HFFc6 (cell line): ENCODE data around the gene HOXD9. TPM values are rescaled to one million over a fixed set of nuclear protein-coding genes. Genes with fewer than 3 reads are reported as not detected.

Source experiments
- DNase-seq: peaks from one replicate; pipeline ENCODE4 v3.0.0-alpha.2; 2018
- H3K27ac Mint-ChIP-seq: 2 replicates; pipeline ENCODE4 v1.8.0; 2020; ENCODE audit warnings: mild to moderate bottlenecking, mixed read lengths
- H3K27me3 Mint-ChIP-seq: 2 replicates; pipeline ENCODE4 v1.8.0; 2021; ENCODE audit warnings: mild to moderate bottlenecking, moderate library complexity, mixed read lengths; ENCODE audit not compliant: insufficient read depth
- H3K36me3 Mint-ChIP-seq: 2 replicates; pipeline ENCODE4 v1.8.0; 2021; ENCODE audit warnings: low read depth, mixed read lengths
- H3K4me1 Mint-ChIP-seq: 2 replicates; pipeline ENCODE4 v1.8.0; 2020; ENCODE audit warnings: low read depth, mixed read lengths
- H3K4me3 Mint-ChIP-seq: 2 replicates; pipeline ENCODE4 v1.8.0; 2020; ENCODE audit warnings: mild to moderate bottlenecking, moderate library complexity, mixed read lengths
- H3K9me3 Mint-ChIP-seq: 2 replicates; pipeline ENCODE4 v1.8.0; 2020; ENCODE audit warnings: mild to moderate bottlenecking, mixed read lengths
- CTCF ChIP-seq: fragments of 200-600 bp; sonication (generic); IDR thresholded peaks from 2 replicates; pipeline ENCODE4 v1.5.0; 2021; ENCODE audit warnings: antibody characterized with exemption, mild to moderate bottlenecking
- total RNA-seq, 6 experiments: library from RNA; stranded (reverse); fragmentation: NEBNext Ultra II Directional; extraction: Animal tissue kit (Norgen Biotek cat#: 25700); gene quantifications; 2 replicates in 1 of 6; 3 replicates in 5 of 6; pipeline ENCODE4 v1.2.3, GENCODE V29; 2021

Gene HOXD9
- total RNA-seq, 6 experiments from 2014 or later = 2.1 to 2.7 (median 2.4) TPM

- H3K4me1 Mint-ChIP-seq = peaks cover 22% of the 10 kb centered on the region
- no peak for DNase-seq
- peaks cover 8% of the 10 kb centered on the region for H3K9me3 Mint-ChIP-seq
- H3K4me3 Mint-ChIP-seq = no peak overlapping the region
- peaks cover 76% of the 10 kb centered on the region for H3K27me3 Mint-ChIP-seq
- H3K36me3 Mint-ChIP-seq = peaks cover 8% of the 10 kb centered on the region; the same call in 1 of the 2 replicates
- TF ChIP-seq CTCF = no peak
- no peak overlapping the region for H3K27ac Mint-ChIP-seq
Measured at GRCh38 chr2:176162911-176163671, 40.6 kb downstream of the HOXD9 start.

- peaks cover 8% of the 10 kb centered on the region; the same call in 1 of the 2 replicates for H3K36me3 Mint-ChIP-seq
Measured at GRCh38 chr2:176163672-176164056, 41.1 kb downstream of the HOXD9 start.

GRCh38 chr2:176164201-176164600 is 41.7 kb downstream of the HOXD9 start:
- Mint-ChIP-seq H3K4me1 (peaks cover 16% of the 10 kb centered on the region), H3K9me3 (peaks cover 8% of the 10 kb centered on the region), H3K27me3 (peaks cover 68% of the 10 kb centered on the region), H3K36me3 (peaks cover 8% of the 10 kb centered on the region; the same call in 1 of the 2 replicates), H3K4me3 (no peak overlapping the region), H3K27ac (no peak overlapping the region)
- no peak for TF ChIP-seq CTCF
- no peak for DNase-seq

More at GRCh38 chr2:176163672-176164056, 41.1 kb downstream of the HOXD9 start:
- Mint-ChIP-seq H3K9me3 (peaks cover 8% of the 10 kb centered on the region), H3K4me3 (no peak overlapping the region), H3K4me1 (peaks cover 16% of the 10 kb centered on the region), H3K27me3 (peaks cover 70% of the 10 kb centered on the region), H3K27ac (no peak overlapping the region)
- DNase-seq = no peak
- TF ChIP-seq CTCF = no peak

GRCh38 chr2:176164611-176165369 is 42.3 kb downstream of the HOXD9 start:
- no peak for DNase-seq
- Mint-ChIP-seq H3K27me3 (peaks cover 64% of the 10 kb centered on the region), H3K4me1 (peaks cover 16% of the 10 kb centered on the region), H3K36me3 (peaks cover 8% of the 10 kb centered on the region; the same call in 1 of the 2 replicates), H3K9me3 (peaks cover 8% of the 10 kb centered on the region), H3K27ac (no peak overlapping the region), H3K4me3 (no peak overlapping the region)
- TF ChIP-seq CTCF = no peak

- peaks cover 8% of the 10 kb centered on the region; the same call in 1 of the 2 replicates for H3K36me3 Mint-ChIP-seq
- H3K4me3 Mint-ChIP-seq = no peak overlapping the region
- peaks cover 16% of the 10 kb centered on the region for H3K4me1 Mint-ChIP-seq
- peaks cover 65% of the 10 kb centered on the region for H3K27me3 Mint-ChIP-seq
- peaks cover 8% of the 10 kb centered on the region for H3K9me3 Mint-ChIP-seq
- TF ChIP-seq CTCF = no peak
- no peak overlapping the region for H3K27ac Mint-ChIP-seq
- no peak for DNase-seq
Measured at GRCh38 chr2:176165370-176166050, 43.0 kb downstream of the HOXD9 start.
